Measurements from ENCODE around the gene MLH1. TPM values are rescaled to one million over a fixed set of nuclear protein-coding genes. Genes with fewer than 3 reads are reported as not detected.

MLH1 gene
- total and polyA plus RNA-seq, 2 of the 8 experiments (the other 6 are each of a cell fraction or from before 2014, with no cell fraction given), result 36.4 to 47.3 TPM

DNA sequence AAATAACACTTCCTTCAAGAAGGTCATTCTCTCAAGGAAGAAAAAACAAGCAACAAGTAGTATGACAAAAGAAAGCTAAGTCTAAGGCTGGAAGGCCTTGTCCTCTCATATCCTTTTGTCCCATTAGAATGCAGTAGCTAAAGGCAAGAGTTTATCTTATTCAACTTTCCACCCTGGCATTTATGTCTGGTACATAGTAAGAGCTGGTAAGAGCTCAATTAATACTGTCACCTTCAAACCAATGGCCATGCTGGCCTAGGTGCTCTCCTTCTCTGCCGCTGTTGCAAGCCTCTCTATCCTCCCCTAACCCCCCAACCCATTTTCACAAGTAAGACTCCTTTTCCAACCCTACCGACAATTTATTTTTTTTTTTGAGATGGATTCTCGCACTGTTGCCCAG is 99.2 kb downstream of the MLH1 start:
- H4K8ac ChIP-seq (ENCODE audit: extremely low read depth, insufficient read depth, low read length), result no peak overlapping the region

More for the DNA sequence above, 99.2 kb downstream of the MLH1 start:
- no peak overlapping the region for H2BK5ac ChIP-seq (ENCODE audit: low read depth, low read length)
- H3K9ac ChIP-seq (replicated peaks in 1 of 4; ENCODE audit: extremely low read depth in 1 of 4, low read depth in 3 of 4, low read length in 3 of 4), result no peak overlapping the region
- no peak overlapping the region for H2BK120ac ChIP-seq (replicated peaks; ENCODE audit: low read depth, low read length)
- H3K23me2 ChIP-seq (ENCODE audit: low read depth, low read length), result no peaks in the 10 kb centered on the region
- no peaks in the 10 kb centered on the region for H3K79me2 ChIP-seq (ENCODE audit: control insufficient read depth in 1 of 2, insufficient read depth in 2 of 2, low read length in 2 of 2)
- FAIRE-seq (no peak), DNase-seq (ENCODE audit: low read depth in 1 of 2, low spot score in 2 of 2) (no peak)
- no peak for TF ChIP-seq SIX5 (IDR thresholded peaks at IDR 0.05; ENCODE audit: low read depth, low read length)
- no peak for TF ChIP-seq RFX5 (IDR thresholded peaks at IDR 0.05; ENCODE audit: borderline replicate concordance, low read depth, low read length)
- TF ChIP-seq SRF (IDR thresholded peaks at IDR 0.05; ENCODE audit: low read depth, low read length), result no peak
- no peak overlapping the region for H3K4me2 ChIP-seq (ENCODE audit: insufficient read depth in 1 of 2, low read depth in 2 of 2, low read length in 2 of 2)
- H4K20me1 ChIP-seq (replicated peaks in 1 of 2; ENCODE audit: control insufficient read depth in 1 of 2, insufficient read depth in 2 of 2, low read length in 2 of 2), result no peaks in the 10 kb centered on the region
- no peaks in the 10 kb centered on the region for H3K4me1 ChIP-seq (replicated peaks in 1 of 4; ENCODE audit: control insufficient read depth in 3 of 4, insufficient read depth in 4 of 4, low read length in 3 of 4)
- no peak overlapping the region for H2AK5ac ChIP-seq (ENCODE audit: low read depth, low read length)
- H2BK20ac ChIP-seq (ENCODE audit: low read length), result no peak overlapping the region
- ChIA-PET POLR2A (ENCODE audit: partially characterized antibody) (no interaction called here), CTCF (ENCODE audit: partially characterized antibody) (interaction anchor here (0.7 kb wide), 1 partner anchor 1267 kb away, joined by 3 read pairs; no protein-coding TSS in a partner anchor)
- no peak overlapping the region for H3K18ac ChIP-seq (ENCODE audit: extremely low read depth, low read length)
- H3K27ac ChIP-seq (ENCODE audit: low read depth, low read length), result no peak overlapping the region
- H2AFZ ChIP-seq (ENCODE audit: low read length), result no peak overlapping the region
- H4K5ac ChIP-seq (ENCODE audit: insufficient read length, low read depth, low read length), result no peak overlapping the region
- no peak overlapping the region for H3K56ac ChIP-seq (replicated peaks; ENCODE audit: insufficient read length, low read depth, low read length)
- H2BK12ac ChIP-seq (ENCODE audit: low read depth, low read length), result no peak overlapping the region
- H2BK15ac ChIP-seq (ENCODE audit: low read length), result no peak overlapping the region
- no peak overlapping the region for H3K14ac ChIP-seq (ENCODE audit: insufficient read length)
- no peaks in the 10 kb centered on the region for H3K9me3 ChIP-seq (ENCODE audit: insufficient read depth in 2 of 2, low read depth in 1 of 2, low read length in 1 of 2)
- H3K4ac ChIP-seq (replicated peaks; ENCODE audit: insufficient read length, low read depth, low read length), result no peak overlapping the region
- WGBS, 2 experiments (ENCODE audit: extremely low coverage in 1 of 2, insufficient coverage in 1 of 2, insufficient read length in 1 of 2, insufficient replicate concordance in 2 of 2, low coverage in 1 of 2, low lambda C conversion rate in 2 of 2, missing lambda C conversion rate in 1 of 2), result 95% methylated on average over 3 of the region's 3 CpGs; no CpG with 5 or more reads in 1 of the 2 experiments
- no peak overlapping the region for H3K4me3 ChIP-seq (ENCODE audit: extremely low read depth in 1 of 4, insufficient read depth in 2 of 4, low read depth in 3 of 4, low read length in 4 of 4)
- H3K36me3 ChIP-seq (ENCODE audit: control insufficient read depth in 2 of 4, insufficient read depth in 4 of 4, low read length in 3 of 4), result no peaks in the 10 kb centered on the region
- no peak overlapping the region for H4K91ac ChIP-seq (replicated peaks; ENCODE audit: insufficient read length, low read length)
- H3K27me3 ChIP-seq (replicated peaks in 1 of 4; ENCODE audit: control insufficient read depth in 3 of 4, extremely low read depth in 1 of 4, insufficient read depth in 3 of 4, low read length in 3 of 4), result no peaks in the 10 kb centered on the region
- no peaks in the 10 kb centered on the region for H3K79me1 ChIP-seq (ENCODE audit: low read depth, low read length)
- no peak overlapping the region for H3K23ac ChIP-seq (ENCODE audit: insufficient read length)

Measured in H1 (cell line).